Activated T-helper 1 cell treated with anti-CD3 and anti-CD28 coated beads, Interleukin-12 subunit alpha, Interleukin-12 subunit beta, Interleukin-2, Interleukin-4 antibody, amounts not matched to agents 30 ng/mL and 10 ng/mL and 1 ng/mL, durations not matched to agents 14 hours and 24 hours and 36 hours (primary cell): ENCODE data around the gene THBS3. TPM values are rescaled to one million over a fixed set of nuclear protein-coding genes. Genes with fewer than 3 reads are reported as not detected.
"Not testable (repeated sequence)": the region's sequence is repeated elsewhere in the genome, so short reads cannot be mapped to it uniquely, and the experiment has no call there.

Experiments used
- DNase-seq: peaks from one replicate; pipeline ENCODE4 v3.0.0; 2021; ENCODE audit warnings: low spot score
- H3K27ac Mint-ChIP-seq: one replicate; pipeline ENCODE4 v1.8.0; 2021; ENCODE audit warnings: mild to moderate bottlenecking, mixed read lengths
- H3K27me3 Mint-ChIP-seq: one replicate; pipeline ENCODE4 v1.8.0; 2022; ENCODE audit warnings: mild to moderate bottlenecking, moderate library complexity, mixed read lengths; ENCODE audit not compliant: insufficient read depth
- H3K36me3 Mint-ChIP-seq: one replicate; pipeline ENCODE4 v1.8.0; 2021; ENCODE audit warnings: low read depth, mixed read lengths
- H3K4me1 Mint-ChIP-seq: one replicate; pipeline ENCODE4 v1.8.0; 2021; ENCODE audit warnings: low read depth, mixed read lengths
- H3K4me3 Mint-ChIP-seq: one replicate; pipeline ENCODE4 v1.8.0; 2021; ENCODE audit warnings: mild to moderate bottlenecking, moderate library complexity, mixed read lengths
- H3K9me3 Mint-ChIP-seq: one replicate; pipeline ENCODE4 v1.8.0; 2021; ENCODE audit warnings: mixed read lengths
- intact Hi-C: fragments of 100-400 bp; cut with micrococcal nuclease; formaldehyde crosslinking; loops from one replicate; pipeline ENCODE4 v1.15.1; 2024
- total RNA-seq: library from RNA; stranded (reverse); gene quantifications from 2 replicates; pipeline ENCODE4 v1.2.3, GENCODE V29; 2022

THBS3 gene
- total RNA-seq, 1 donor from 2014 or later, result 9.7 TPM

DNA sequence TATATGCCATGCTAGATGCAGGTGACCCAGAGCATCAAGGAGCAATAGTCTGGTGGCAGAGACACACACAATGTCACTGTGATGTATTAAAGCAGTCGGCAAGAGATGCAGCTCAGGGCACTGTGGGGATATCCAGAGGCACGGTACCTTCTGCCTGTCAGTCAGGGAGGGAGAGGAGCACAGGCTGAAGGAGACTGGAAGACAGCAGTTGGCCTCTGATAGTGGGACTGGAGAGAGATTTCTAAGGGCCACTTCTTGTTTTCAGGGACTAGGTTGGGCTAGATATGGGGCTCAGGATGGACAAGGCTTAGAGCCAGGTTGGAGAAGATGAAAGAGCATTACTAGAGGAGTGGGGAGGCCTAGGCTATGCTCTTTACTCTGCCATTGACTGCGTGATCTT lies 23.6 kb upstream of the THBS3 start:
- intact Hi-C loops, DNase-seq, H3K9me3 Mint-ChIP-seq, H3K27ac Mint-ChIP-seq, H3K36me3 Mint-ChIP-seq, H3K4me3 Mint-ChIP-seq, H3K27me3 Mint-ChIP-seq: not testable (repeated sequence)
- H3K4me1 Mint-ChIP-seq, result peaks cover 20% of the 10 kb centered on the region

- Mint-ChIP-seq H3K27me3 (no peaks in the 10 kb centered on the region), H3K9me3 (no peaks in the 10 kb centered on the region), H3K36me3 (peaks cover 4% of the 10 kb centered on the region), H3K27ac (peak overlapping the region; percentile 92), H3K4me3 (peak overlapping the region; percentile 95), H3K4me1 (peaks cover 15% of the 10 kb centered on the region)
- DNase-seq, result no peak
- intact Hi-C loops, result no loop called here
These were observed 20.4 kb upstream of the THBS3 start for GRCh38 chr1:155228096-155228427.

- no peaks in the 10 kb centered on the region for H3K27me3 Mint-ChIP-seq
- H3K4me3 Mint-ChIP-seq, result peak overlapping the region; percentile 95
- H3K4me1 Mint-ChIP-seq, result peaks cover 15% of the 10 kb centered on the region
- DNase-seq, result peak; percentile 98
- intact Hi-C loops, result loop anchor here (1.0 to 2.0 kb wide), 6 partner anchors 14 to 87 kb away; partner anchors contain the start of genes CLK2, DPM3, KRTCAP2 and SCAMP3
- peaks cover 4% of the 10 kb centered on the region for H3K36me3 Mint-ChIP-seq
- H3K27ac Mint-ChIP-seq, result peak overlapping the region; percentile 92
- H3K9me3 Mint-ChIP-seq, result no peaks in the 10 kb centered on the region
These were observed 19.8 kb upstream of the THBS3 start for GRCh38 chr1:155227261-155228095.

- peaks cover 15% of the 10 kb centered on the region for H3K4me1 Mint-ChIP-seq
- intact Hi-C loops, result loop anchor here (1.0 to 2.0 kb wide), 8 partner anchors 14 to 86 kb away; partner anchors contain the start of genes CLK2, DPM3, KRTCAP2 and SCAMP3
- H3K27me3 Mint-ChIP-seq, result no peaks in the 10 kb centered on the region
- no peak for DNase-seq
- H3K9me3 Mint-ChIP-seq, result no peaks in the 10 kb centered on the region
- peaks cover 4% of the 10 kb centered on the region for H3K36me3 Mint-ChIP-seq
- peak overlapping the region; percentile 95 for H3K4me3 Mint-ChIP-seq
- peak overlapping the region; percentile 92 for H3K27ac Mint-ChIP-seq
These were observed 19.2 kb upstream of the THBS3 start for GRCh38 chr1:155226910-155227260.

GRCh38 chr1:155226188-155226909 lies 18.7 kb upstream of the THBS3 start:
- H3K27ac Mint-ChIP-seq, result peak overlapping the region; percentile 92
- intact Hi-C loops, result loop anchor here (1.0 to 2.0 kb wide), 4 partner anchors 19 to 86 kb away; partner anchors contain the start of genes CLK2, DPM3 and THBS3
- DNase-seq, result peak; percentile 70
- peak overlapping the region; percentile 95 for H3K4me3 Mint-ChIP-seq
- H3K9me3 Mint-ChIP-seq, result no peaks in the 10 kb centered on the region
- H3K36me3 Mint-ChIP-seq, result peaks cover 4% of the 10 kb centered on the region
- peaks cover 15% of the 10 kb centered on the region for H3K4me1 Mint-ChIP-seq
- no peaks in the 10 kb centered on the region for H3K27me3 Mint-ChIP-seq

GRCh38 chr1:155225404-155225759 lies 17.7 kb upstream of the THBS3 start:
- DNase-seq, H3K36me3 Mint-ChIP-seq, intact Hi-C loops, H3K27ac Mint-ChIP-seq, H3K27me3 Mint-ChIP-seq, H3K9me3 Mint-ChIP-seq: not testable (repeated sequence)
- peaks cover 20% of the 10 kb centered on the region for H3K4me1 Mint-ChIP-seq
- H3K4me3 Mint-ChIP-seq, result peak overlapping the region; percentile 95

DNA sequence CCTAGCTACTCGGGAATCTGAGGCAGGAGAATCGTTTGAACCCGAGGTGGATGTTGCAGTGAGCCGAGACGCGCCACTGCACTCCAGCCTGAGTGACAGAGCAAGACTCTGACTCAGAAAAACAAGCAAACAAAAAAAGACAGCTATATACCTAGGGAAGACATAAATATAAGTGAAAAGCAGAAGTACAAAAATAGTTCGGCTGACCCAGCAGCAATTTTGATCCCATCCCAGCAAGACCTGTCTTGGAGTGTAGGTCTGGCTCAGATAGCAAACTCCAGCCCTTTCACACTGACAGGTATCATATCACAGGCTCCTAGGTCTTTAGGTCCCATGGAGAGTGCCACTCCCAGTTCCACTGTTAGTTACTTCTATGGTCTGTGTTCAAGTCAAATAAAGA lies 15.3 kb upstream of the THBS3 start:
- peaks cover 36% of the 10 kb centered on the region for H3K4me1 Mint-ChIP-seq
- peaks cover 7% of the 10 kb centered on the region for H3K36me3 Mint-ChIP-seq

GRCh38 chr1:155220211-155220965 lies 12.7 kb upstream of the THBS3 start:
- DNase-seq, intact Hi-C loops, H3K9me3 Mint-ChIP-seq, H3K27me3 Mint-ChIP-seq, H3K4me3 Mint-ChIP-seq, H3K36me3 Mint-ChIP-seq: not testable (repeated sequence)
- peaks cover 22% of the 10 kb centered on the region for H3K4me1 Mint-ChIP-seq
- peak overlapping the region; percentile 52 for H3K27ac Mint-ChIP-seq

More for the DNA sequence above, 15.3 kb upstream of the THBS3 start:
- Mint-ChIP-seq H3K4me3 (no peak overlapping the region), H3K27ac (peak overlapping the region; percentile 44), H3K27me3 (no peaks in the 10 kb centered on the region), H3K9me3 (no peaks in the 10 kb centered on the region)
- no peak for DNase-seq
- intact Hi-C loops, result no loop called here

GRCh38 chr1:155219592-155220031 lies 11.9 kb upstream of the THBS3 start:
- Mint-ChIP-seq H3K36me3 (peaks cover 7% of the 10 kb centered on the region), H3K9me3 (no peaks in the 10 kb centered on the region), H3K4me3 (no peak overlapping the region), H3K27me3 (no peaks in the 10 kb centered on the region), H3K27ac (peak overlapping the region; percentile 53), H3K4me1 (peaks cover 27% of the 10 kb centered on the region)
- DNase-seq, result no peak
- intact Hi-C loops, result no loop called here

GRCh38 chr1:155218854-155219591 lies 11.3 kb upstream of the THBS3 start:
- intact Hi-C loops, result no loop called here
- peak overlapping the region; percentile 78 for H3K27ac Mint-ChIP-seq
- DNase-seq, result no peak
- no peaks in the 10 kb centered on the region for H3K27me3 Mint-ChIP-seq
- H3K4me3 Mint-ChIP-seq, result peak overlapping the region; percentile 68
- H3K36me3 Mint-ChIP-seq, result peaks cover 7% of the 10 kb centered on the region
- no peaks in the 10 kb centered on the region for H3K9me3 Mint-ChIP-seq
- H3K4me1 Mint-ChIP-seq, result peaks cover 27% of the 10 kb centered on the region

DNA sequence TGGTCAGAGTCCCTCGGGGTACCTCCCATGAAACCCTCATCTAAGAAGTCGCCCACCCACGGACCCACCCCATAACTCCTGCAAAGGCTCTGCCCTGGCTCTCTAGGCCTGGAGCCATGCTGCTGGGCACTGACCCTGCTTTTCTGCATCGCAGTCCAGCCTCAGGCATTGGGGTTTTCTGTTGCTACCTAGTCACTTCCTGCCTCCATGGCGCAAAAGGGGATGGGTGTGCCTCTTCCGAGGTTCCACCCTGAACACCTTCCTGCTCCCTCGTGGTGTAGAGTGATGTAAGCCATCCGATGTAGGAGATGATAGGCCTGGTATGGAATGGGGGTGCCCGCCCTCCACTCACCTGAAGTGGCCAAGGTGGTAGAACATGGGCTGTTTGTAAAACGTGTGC lies 7.0 kb upstream of the THBS3 start:
- H3K36me3 Mint-ChIP-seq, intact Hi-C loops, DNase-seq, H3K9me3 Mint-ChIP-seq, H3K4me3 Mint-ChIP-seq, H3K27me3 Mint-ChIP-seq: not testable (repeated sequence)
- Mint-ChIP-seq H3K4me1 (peaks cover 20% of the 10 kb centered on the region), H3K27ac (peak overlapping the region; percentile 82)

DNA sequence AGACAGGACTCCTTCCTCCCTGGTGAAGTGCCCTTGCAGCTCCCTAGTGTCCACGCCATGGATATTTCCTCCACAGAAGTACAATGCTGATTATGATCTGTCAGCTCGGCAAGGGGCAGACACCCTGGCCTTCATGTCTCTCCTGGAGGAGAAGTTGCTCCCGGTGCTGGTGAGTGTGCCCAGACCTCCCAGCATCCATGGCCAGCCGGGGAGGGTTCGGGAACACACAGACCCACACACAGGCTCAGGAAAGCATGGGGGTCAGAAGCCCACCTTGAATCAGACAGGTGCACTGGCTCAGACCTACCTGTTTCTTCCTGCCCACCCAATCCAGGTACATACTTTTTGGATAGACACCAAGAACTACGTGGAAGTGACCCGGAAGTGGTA lies 4.3 kb upstream of the THBS3 start:
- intact Hi-C loops, H3K4me3 Mint-ChIP-seq, H3K36me3 Mint-ChIP-seq, H3K27me3 Mint-ChIP-seq, DNase-seq, H3K9me3 Mint-ChIP-seq, H3K27ac Mint-ChIP-seq: not testable (repeated sequence)
- H3K4me1 Mint-ChIP-seq, result peaks cover 26% of the 10 kb centered on the region
